A549 (cell line): ENCODE data around the gene GDF2. TPM values are rescaled to one million over a fixed set of nuclear protein-coding genes. Genes with fewer than 3 reads are reported as not detected.

Experiments used
- ATAC-seq, 2 experiments: fragments of 200-7000 bp in 1 of 2; fragments of >200 bp in 1 of 2; cut with Nextera tagmentation in 1 of 2; cut with Tn5 transposase in 1 of 2; 3 replicates each; pipeline versions ENCODE4 v1.8.0 to v1.9.1; 2018 to 2020; ENCODE audit warnings: mild to moderate bottlenecking in 1 of 2, moderate library complexity in 1 of 2
- CTCF ChIA-PET: fragments of 300-600 bp; sonication (Branson Sonifier 250); formaldehyde crosslinking; extraction: SDS; loops from one replicate; lab custom pipeline; 2021; ENCODE audit warnings: antibody characterized with exemption, inconsistent platforms; lab: Yijun Ruan, JAX
- POLR2A ChIA-PET: fragments of 350-600 bp; formaldehyde crosslinking; extraction: SDS; loops from one replicate; lab custom pipeline; 2021; ENCODE audit warnings: antibody characterized with exemption, inconsistent platforms; lab: Yijun Ruan, JAX
- DNase-seq, 2 experiments: peaks; one replicate each; pipeline versions ENCODE4 v3.0.0 to v3.0.0-alpha.2; 2011 to 2016; ENCODE audit warnings: low read depth in 1 of 2, low spot score in 1 of 2
- FAIRE-seq: peaks from 2 replicates; lab custom pipeline; 2011; peaks lifted over from hg19 to GRCh38; lab: Jason Lieb, UNC
- H3K27ac ChIP-seq, 2 experiments: fragments of >200 bp; sonication (Bioruptor Twin); formaldehyde crosslinking; 3 replicates each; pipeline ENCODE4 v1.5.1; 2016 to 2017
- H3K4me1 ChIP-seq: fragments of >200 bp; sonication (Bioruptor Twin); formaldehyde crosslinking; 3 replicates; pipeline ENCODE4 v1.6.1; 2016
- H3K4me2 ChIP-seq: fragments of >200 bp; sonication (Bioruptor Twin); formaldehyde crosslinking; 3 replicates; pipeline ENCODE4 v1.6.1; 2016
- H3K4me3 ChIP-seq: fragments of >200 bp; sonication (Bioruptor Twin); formaldehyde crosslinking; 3 replicates; pipeline ENCODE4 v1.5.1; 2016
- H3K9me3 ChIP-seq: fragments of >200 bp; sonication (Bioruptor Twin); formaldehyde crosslinking; 3 replicates; pipeline ENCODE4 v1.6.1; 2016
- BHLHE40 ChIP-seq: IDR thresholded peaks from 2 replicates; pipeline ENCODE4 v1.6.1; 2012; ENCODE audit warnings: low read depth, low read length, inconsistent platforms
- CBX8 ChIP-seq: fragments of 200-600 bp; sonication (generic); IDR thresholded peaks from 2 replicates; pipeline ENCODE4 v1.6.1; 2016
- CHD2 ChIP-seq: fragments of 150-350 bp; IDR thresholded peaks from 2 replicates; pipeline ENCODE4 v1.6.1; 2014; ENCODE audit warnings: low read length; ENCODE audit not compliant: partially characterized antibody
- EHF ChIP-seq: fragments of 250-450 bp; sonication (Bioruptor Pico); IDR thresholded peaks from 2 replicates; pipeline ENCODE4 v1.5.0; 2020; ENCODE audit warnings: mild to moderate bottlenecking
- EHMT2 ChIP-seq: fragments of 200-600 bp; sonication (generic); IDR thresholded peaks from 2 replicates; pipeline ENCODE4 v1.6.1; 2016; ENCODE audit warnings: antibody characterized with exemption, low read depth, mild to moderate bottlenecking, moderate library complexity
- EP300 ChIP-seq, 2 experiments: fragments of >200 bp; sonication (Bioruptor Twin); formaldehyde crosslinking; IDR thresholded peaks; 2 replicates in 1 of 2; 3 replicates in 1 of 2; pipeline ENCODE4 v1.6.1; 2016 to 2017
- ESRRA ChIP-seq: fragments of 150-350 bp; IDR thresholded peaks from 2 replicates; pipeline ENCODE4 v1.6.1; 2014; ENCODE audit warnings: mild to moderate bottlenecking, low read length, borderline replicate concordance
- FOSB ChIP-seq: fragments of 250-450 bp; sonication (Bioruptor Pico); IDR thresholded peaks from 2 replicates; pipeline ENCODE4 v1.5.0; 2020; ENCODE audit warnings: mild to moderate bottlenecking, moderate library complexity
- FOXS1 ChIP-seq: fragments of 250-450 bp; sonication (Bioruptor Pico); IDR thresholded peaks from 2 replicates; pipeline ENCODE4 v1.5.0; 2020; ENCODE audit warnings: mild to moderate bottlenecking, moderate library complexity
- HEYL ChIP-seq: fragments of 250-450 bp; sonication (Bioruptor Pico); IDR thresholded peaks from 2 replicates; pipeline ENCODE4 v1.8.0; 2021; ENCODE audit warnings: mild to moderate bottlenecking, moderate library complexity
- HOXA7 ChIP-seq: fragments of 250-450 bp; sonication (Bioruptor Pico); IDR thresholded peaks from 2 replicates; pipeline ENCODE4 v1.5.0; 2020; ENCODE audit warnings: mild to moderate bottlenecking, moderate library complexity
- KDM1A ChIP-seq: fragments of 200-600 bp; sonication (generic); IDR thresholded peaks from 2 replicates; pipeline ENCODE4 v1.6.1; 2016; ENCODE audit warnings: low read depth, mild to moderate bottlenecking
- NFE2L2 ChIP-seq: fragments of 150-350 bp; conservative IDR thresholded peaks from 2 replicates; pipeline ENCODE4 v1.6.1; 2014; ENCODE audit warnings: low read length
- POLR2A ChIP-seq: IDR thresholded peaks from 2 replicates; pipeline ENCODE4 v1.6.1; 2012; ENCODE audit warnings: mild to moderate bottlenecking, low read length
- POLR2AphosphoS2 ChIP-seq: conservative IDR thresholded peaks from 2 replicates; pipeline ENCODE4 v1.6.1; 2012; ENCODE audit warnings: low read length, improper control_type of control experiment, inconsistent platforms
- RNF2 ChIP-seq: fragments of 200-600 bp; sonication (generic); IDR thresholded peaks from 2 replicates; pipeline ENCODE4 v1.6.1; 2016; ENCODE audit warnings: low read depth, mild to moderate bottlenecking, antibody characterized with exemption, moderate library complexity, borderline replicate concordance
- SMC3 ChIP-seq: fragments of >200 bp; sonication (Bioruptor Twin); formaldehyde crosslinking; IDR thresholded peaks from 3 replicates; pipeline ENCODE4 v1.6.1; 2018; ENCODE audit warnings: inconsistent platforms
- TP53 ChIP-seq: fragments of 250-450 bp; sonication (Bioruptor Pico); IDR thresholded peaks from 2 replicates; pipeline ENCODE4 v1.5.0; 2021; ENCODE audit warnings: mild to moderate bottlenecking, moderate library complexity
- ZFP36 ChIP-seq: fragments of 450-650 bp; IDR thresholded peaks from 2 replicates; pipeline ENCODE4 v1.6.1; 2014; ENCODE audit warnings: borderline replicate concordance; ENCODE audit not compliant: partially characterized antibody
- WGBS: methylation state at CpG from one replicate; pipeline ENCODE4 v1.1.6; 2017; ENCODE audit errors: missing lambda C conversion rate; 5-methylcytosine and 5-hydroxymethylcytosine counted together
- polyA plus RNA-seq, 4 experiments: library from polyadenylated mRNA; depleted of rRNA in 3 of 4; stranded (reverse); fragments of >200 nt; fragmentation: RNase III in 1 of 4; extraction: RNeasy Plus Mini Kit Qiagen cat#74134 plus additional on column Dnase treatment in 1 of 4; gene quantifications; 2 replicates in 3 of 4; 3 replicates in 1 of 4; pipeline ENCODE4 v1.2.3, GENCODE V29; 2011 to 2017
- TF ChIP-seq, protein P1 (sequence below): fragments of 450-650 bp; IDR thresholded peaks from 2 replicates; pipeline ENCODE4 v1.6.1; 2014; ENCODE audit warnings: antibody characterized with exemption
- TF ChIP-seq, protein P2 (sequence below): IDR thresholded peaks from 2 replicates; pipeline ENCODE4 v1.6.1; 2012; ENCODE audit warnings: low read depth, borderline replicate concordance
- TF ChIP-seq, protein P3 (sequence below): fragments of 250-450 bp; sonication (Bioruptor Pico); IDR thresholded peaks from 2 replicates; pipeline ENCODE4 v1.5.0; 2020; ENCODE audit warnings: low read depth, mild to moderate bottlenecking, moderate library complexity
- TF ChIP-seq, protein P4 (sequence below): fragments of >200 bp; sonication (Bioruptor Twin); formaldehyde crosslinking; IDR thresholded peaks from 3 replicates; pipeline ENCODE4 v1.6.1; 2016

GDF2 gene
- polyA plus RNA-seq, 2 of the 4 experiments (the other 2 are of a cell fraction) = not detected

DNA sequence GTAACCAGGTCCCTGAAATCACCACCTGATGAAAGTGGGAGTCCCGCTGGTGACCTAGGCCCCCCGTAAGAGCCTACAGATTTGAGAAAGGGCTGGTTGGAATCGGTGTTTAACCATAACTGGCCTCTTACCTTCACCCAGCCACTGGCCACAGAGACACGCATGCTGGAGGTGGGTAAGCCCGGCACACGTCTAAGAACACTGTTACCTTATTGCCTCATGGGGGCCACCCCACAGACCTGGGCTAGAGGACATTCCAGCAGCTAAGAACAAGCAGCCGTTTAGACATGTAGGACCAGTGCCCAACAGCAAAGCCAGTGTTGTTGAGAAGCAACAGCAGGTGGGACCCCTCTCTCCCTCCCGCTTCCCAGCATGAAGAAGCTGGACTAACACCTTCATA, 2.5 kb upstream of the GDF2 start:
- ChIA-PET POLR2A (no interaction called here), CTCF (interaction anchor here (1.6 to 8.3 kb wide), 2 partner anchors 7 to 296 kb away, joined by 3 to 68 read pairs; no protein-coding TSS in a partner anchor)
- TF ChIP-seq HEYL (CRISPR knock-in tag) (no peak), FOXS1 (CRISPR knock-in tag) (no peak), ZFP36 (no peak), HOXA7 (CRISPR knock-in tag) (no peak), NFE2L2 (no peak), BHLHE40 (no peak), RNF2 (no peak), KDM1A (no peak), EHMT2 (no peak), POLR2AphosphoS2 (no peak), POLR2A (no peak), TP53 (no peak), EP300 (IDR thresholded peaks at IDR 0.05) (no peak)
- TF ChIP-seq, protein P1, sequence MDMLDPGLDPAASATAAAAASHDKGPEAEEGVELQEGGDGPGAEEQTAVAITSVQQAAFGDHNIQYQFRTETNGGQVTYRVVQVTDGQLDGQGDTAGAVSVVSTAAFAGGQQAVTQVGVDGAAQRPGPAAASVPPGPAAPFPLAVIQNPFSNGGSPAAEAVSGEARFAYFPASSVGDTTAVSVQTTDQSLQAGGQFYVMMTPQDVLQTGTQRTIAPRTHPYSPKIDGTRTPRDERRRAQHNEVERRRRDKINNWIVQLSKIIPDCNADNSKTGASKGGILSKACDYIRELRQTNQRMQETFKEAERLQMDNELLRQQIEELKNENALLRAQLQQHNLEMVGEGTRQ = no peak
- TF ChIP-seq, protein P2, sequence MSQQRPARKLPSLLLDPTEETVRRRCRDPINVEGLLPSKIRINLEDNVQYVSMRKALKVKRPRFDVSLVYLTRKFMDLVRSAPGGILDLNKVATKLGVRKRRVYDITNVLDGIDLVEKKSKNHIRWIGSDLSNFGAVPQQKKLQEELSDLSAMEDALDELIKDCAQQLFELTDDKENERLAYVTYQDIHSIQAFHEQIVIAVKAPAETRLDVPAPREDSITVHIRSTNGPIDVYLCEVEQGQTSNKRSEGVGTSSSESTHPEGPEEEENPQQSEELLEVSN = no peak
- no peak for DNase-seq
- ATAC-seq = no peak
- no peak for FAIRE-seq
- Histone ChIP-seq H3K4me3 (no peak overlapping the region), H3K4me1 (no peaks in the 10 kb centered on the region), H3K27ac (no peak overlapping the region), H3K9me3 (no peaks in the 10 kb centered on the region), H3K4me2 (no peak overlapping the region)
- WGBS = 60% methylated on average over 7 of the region's 8 CpGs

DNA sequence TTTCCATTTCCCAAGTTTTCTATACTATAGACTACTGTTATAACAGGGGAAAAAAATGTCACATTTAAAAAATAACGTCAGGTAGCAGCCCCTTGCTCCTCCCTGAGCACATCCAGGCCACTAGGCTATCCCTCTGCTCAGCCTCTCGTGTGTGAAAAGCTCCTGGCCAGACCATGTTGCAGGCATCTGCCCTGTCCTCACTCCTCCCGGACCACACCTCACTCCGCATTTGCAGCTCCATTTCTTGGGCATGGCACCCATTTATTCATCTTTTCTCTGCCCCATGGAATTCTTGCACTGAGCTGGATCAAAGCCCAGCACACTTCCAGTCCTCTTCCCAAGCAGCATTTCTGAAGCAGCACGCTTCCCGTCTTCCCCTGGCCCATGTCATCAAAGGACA, 1.4 kb upstream of the GDF2 start:
- Histone ChIP-seq H3K4me3 (no peak overlapping the region), H3K4me1 (no peaks in the 10 kb centered on the region), H3K27ac (no peak overlapping the region), H3K4me2 (no peak overlapping the region), H3K9me3 (no peaks in the 10 kb centered on the region)
- 36% methylated on average over 6 of the region's 6 CpGs for WGBS
- ChIA-PET POLR2A (no interaction called here), CTCF (interaction anchor here (1.2 to 8.3 kb wide), 4 partner anchors 8 to 329 kb away, joined by 3 to 68 read pairs (median 4); no protein-coding TSS in a partner anchor)
- ATAC-seq (no peak), DNase-seq (no peak), FAIRE-seq (no peak)
- TF ChIP-seq CBX8 = no peak
- TF ChIP-seq EHF (CRISPR knock-in tag) = no peak
- TF ChIP-seq BHLHE40 = no peak
- TF ChIP-seq, protein P2 = no peak
- no peak for TF ChIP-seq POLR2A

DNA sequence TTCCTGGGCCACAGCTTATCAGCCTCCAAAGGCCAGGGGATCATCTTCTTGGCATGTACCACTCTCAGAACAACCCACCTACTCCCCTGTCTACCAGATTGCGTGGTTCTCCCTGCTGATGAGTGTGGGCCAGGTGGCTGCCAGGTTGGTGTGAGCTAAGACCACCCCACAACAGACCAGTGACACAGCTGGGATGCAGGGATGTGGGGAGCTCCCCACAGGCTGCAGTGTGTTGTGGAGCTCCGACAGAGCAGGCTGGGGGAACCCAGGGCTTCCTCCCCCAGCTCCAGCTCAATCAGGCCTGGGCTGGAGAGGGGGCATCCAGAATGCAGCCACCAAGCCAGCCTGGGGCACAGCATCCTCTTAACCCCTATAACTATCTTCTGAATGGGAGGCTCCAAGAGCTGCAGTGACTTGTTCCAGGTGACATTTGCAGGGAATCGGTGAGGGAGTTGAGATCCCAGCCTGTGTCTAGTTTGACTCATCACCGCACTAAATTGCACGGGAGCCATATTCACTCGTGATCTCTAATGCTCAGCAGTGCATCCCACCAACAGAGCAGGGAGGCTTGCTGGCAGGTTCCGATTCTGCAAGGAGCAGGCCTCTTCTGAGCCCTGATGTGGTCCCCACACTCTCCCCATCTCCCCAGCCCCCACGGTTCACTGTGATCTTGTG, 596 bp upstream of the GDF2 start:
- ChIA-PET POLR2A (no interaction called here), CTCF (interaction anchor here (1.2 to 8.3 kb wide), 3 partner anchors 9 to 329 kb away, joined by 3 to 68 read pairs (median 4); no protein-coding TSS in a partner anchor)
- 51% methylated on average over 8 of the region's 8 CpGs for WGBS
- no peaks in the 10 kb centered on the region for H3K9me3 ChIP-seq
- TF ChIP-seq FOSB (CRISPR knock-in tag) (no peak), ESRRA (no peak), CHD2 (no peak), SMC3 (no peak), NFE2L2 (no peak)
- TF ChIP-seq, protein P2 = no peak
- TF ChIP-seq, protein P3, sequence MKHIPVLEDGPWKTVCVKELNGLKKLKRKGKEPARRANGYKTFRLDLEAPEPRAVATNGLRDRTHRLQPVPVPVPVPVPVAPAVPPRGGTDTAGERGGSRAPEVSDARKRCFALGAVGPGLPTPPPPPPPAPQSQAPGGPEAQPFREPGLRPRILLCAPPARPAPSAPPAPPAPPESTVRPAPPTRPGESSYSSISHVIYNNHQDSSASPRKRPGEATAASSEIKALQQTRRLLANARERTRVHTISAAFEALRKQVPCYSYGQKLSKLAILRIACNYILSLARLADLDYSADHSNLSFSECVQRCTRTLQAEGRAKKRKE (CRISPR knock-in tag) = no peak
- TF ChIP-seq, protein P4, sequence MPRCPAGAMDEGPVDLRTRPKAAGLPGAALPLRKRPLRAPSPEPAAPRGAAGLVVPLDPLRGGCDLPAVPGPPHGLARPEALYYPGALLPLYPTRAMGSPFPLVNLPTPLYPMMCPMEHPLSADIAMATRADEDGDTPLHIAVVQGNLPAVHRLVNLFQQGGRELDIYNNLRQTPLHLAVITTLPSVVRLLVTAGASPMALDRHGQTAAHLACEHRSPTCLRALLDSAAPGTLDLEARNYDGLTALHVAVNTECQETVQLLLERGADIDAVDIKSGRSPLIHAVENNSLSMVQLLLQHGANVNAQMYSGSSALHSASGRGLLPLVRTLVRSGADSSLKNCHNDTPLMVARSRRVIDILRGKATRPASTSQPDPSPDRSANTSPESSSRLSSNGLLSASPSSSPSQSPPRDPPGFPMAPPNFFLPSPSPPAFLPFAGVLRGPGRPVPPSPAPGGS = no peak
- no peak overlapping the region for H3K27ac ChIP-seq
- ATAC-seq (no peak), DNase-seq (no peak), FAIRE-seq (no peak)
- no peak overlapping the region for H3K4me2 ChIP-seq
- no peak overlapping the region for H3K4me3 ChIP-seq
- no peaks in the 10 kb centered on the region for H3K4me1 ChIP-seq
